PC-9 (cell line): ENCODE measurements around the gene DRD4.

Source experiments
- EZH2 ChIP-seq: fragments of 200-600 bp; sonication (generic); IDR thresholded peaks from 2 replicates; pipeline ENCODE4 v1.8.0; 2017; ENCODE audit warnings: antibody characterized with exemption, low read depth
- TF ChIP-seq, protein P1 (sequence below): fragments of 200-600 bp; sonication (generic); conservative IDR thresholded peaks from 2 replicates; pipeline ENCODE4 v1.6.1; 2017; ENCODE audit warnings: mixed run types, antibody characterized with exemption, mild to moderate bottlenecking, moderate library complexity

DNA sequence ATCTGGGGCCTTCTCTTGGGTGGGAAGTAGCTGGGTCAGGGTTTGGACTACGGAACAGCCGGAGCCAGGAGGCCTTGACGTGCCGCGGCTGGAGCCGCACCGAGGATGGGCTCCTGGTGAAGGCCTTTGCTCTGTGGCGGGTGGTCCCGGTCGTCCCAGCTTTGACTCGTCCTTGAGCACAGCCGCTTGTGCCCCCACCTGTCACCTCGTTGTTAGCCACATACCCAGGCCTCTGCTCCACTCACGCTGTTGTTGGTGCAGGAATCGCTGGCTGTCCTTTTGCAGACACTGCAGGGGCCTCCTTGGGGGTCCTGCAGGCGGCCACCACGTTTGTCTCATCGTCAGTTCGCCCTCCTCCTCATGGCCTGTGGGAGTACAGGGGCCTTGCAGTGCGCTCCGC lies 43.7 kb upstream of the DRD4 start:
- TF ChIP-seq, protein P1, sequence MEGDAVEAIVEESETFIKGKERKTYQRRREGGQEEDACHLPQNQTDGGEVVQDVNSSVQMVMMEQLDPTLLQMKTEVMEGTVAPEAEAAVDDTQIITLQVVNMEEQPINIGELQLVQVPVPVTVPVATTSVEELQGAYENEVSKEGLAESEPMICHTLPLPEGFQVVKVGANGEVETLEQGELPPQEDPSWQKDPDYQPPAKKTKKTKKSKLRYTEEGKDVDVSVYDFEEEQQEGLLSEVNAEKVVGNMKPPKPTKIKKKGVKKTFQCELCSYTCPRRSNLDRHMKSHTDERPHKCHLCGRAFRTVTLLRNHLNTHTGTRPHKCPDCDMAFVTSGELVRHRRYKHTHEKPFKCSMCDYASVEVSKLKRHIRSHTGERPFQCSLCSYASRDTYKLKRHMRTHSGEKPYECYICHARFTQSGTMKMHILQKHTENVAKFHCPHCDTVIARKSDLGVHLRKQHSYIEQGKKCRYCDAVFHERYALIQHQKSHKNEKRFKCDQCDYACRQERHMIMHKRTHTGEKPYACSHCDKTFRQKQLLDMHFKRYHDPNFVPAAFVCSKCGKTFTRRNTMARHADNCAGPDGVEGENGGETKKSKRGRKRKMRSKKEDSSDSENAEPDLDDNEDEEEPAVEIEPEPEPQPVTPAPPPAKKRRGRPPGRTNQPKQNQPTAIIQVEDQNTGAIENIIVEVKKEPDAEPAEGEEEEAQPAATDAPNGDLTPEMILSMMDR, result no peak
- no peak for TF ChIP-seq EZH2
